WTC11 (cell line): ENCODE data around the gene HSDL2. TPM values are rescaled to one million over a fixed set of nuclear protein-coding genes. Genes with fewer than 3 reads are reported as not detected.

Experiments used
- ATAC-seq: fragments of 200-7000 bp; cut with Tn5 transposase; 2 replicates; pipeline ENCODE4 v1.10.0; 2021; ENCODE audit warnings: mild to moderate bottlenecking, moderate library complexity
- CTCF ChIA-PET: fragments of 300-600 bp; sonication (Branson Sonifier 250); formaldehyde crosslinking; loops from one replicate; lab custom pipeline; 2021; ENCODE audit warnings: antibody characterized with exemption; lab: Charles Lee
- POLR2A ChIA-PET: fragments of 350-600 bp; sonication (Branson Sonifier 250); formaldehyde crosslinking; loops from one replicate; lab custom pipeline; 2021; ENCODE audit warnings: antibody characterized with exemption; lab: Charles Lee
- DNase-seq: peaks from one replicate; pipeline ENCODE4 v3.0.0; 2021; ENCODE audit warnings: low spot score
- H3K27ac Mint-ChIP-seq: 2 replicates; pipeline ENCODE4 v1.8.0; 2021; ENCODE audit warnings: mixed read lengths
- H3K27me3 Mint-ChIP-seq: 2 replicates; pipeline ENCODE4 v1.8.0; 2021; ENCODE audit warnings: low read depth, mild to moderate bottlenecking, moderate library complexity, mixed read lengths
- H3K36me3 Mint-ChIP-seq: 2 replicates; pipeline ENCODE4 v1.8.0; 2021; ENCODE audit warnings: mixed read lengths
- H3K4me1 Mint-ChIP-seq: 2 replicates; pipeline ENCODE4 v1.8.0; 2022; ENCODE audit warnings: mixed read lengths
- H3K4me3 Mint-ChIP-seq: 2 replicates; pipeline ENCODE4 v1.8.0; 2021; ENCODE audit warnings: mild to moderate bottlenecking, moderate library complexity, mixed read lengths
- H3K9me3 Mint-ChIP-seq: 2 replicates; pipeline ENCODE4 v1.8.0; 2021; ENCODE audit warnings: mixed read lengths
- AFF4 ChIP-seq: sonication (generic); formaldehyde crosslinking; IDR thresholded peaks from 2 replicates; pipeline ENCODE4 v1.8.1; 2023; ENCODE audit warnings: mild to moderate bottlenecking, missing genetic modification reagents, borderline replicate concordance
- CTCF ChIP-seq: fragments of 200-600 bp; IDR thresholded peaks from 2 replicates; pipeline ENCODE4 v1.8.0; 2022; ENCODE audit warnings: antibody characterized with exemption
- ERG ChIP-seq: fragments of 250-450 bp; sonication (Bioruptor Pico); IDR thresholded peaks from 2 replicates; pipeline ENCODE4 v1.8.0; 2021; ENCODE audit warnings: mild to moderate bottlenecking
- GABPB1 ChIP-seq: sonication (generic); formaldehyde crosslinking; IDR thresholded peaks from 2 replicates; pipeline ENCODE4 v1.8.1; 2023; ENCODE audit warnings: mild to moderate bottlenecking, missing genetic modification reagents
- IRF2 ChIP-seq: sonication (generic); formaldehyde crosslinking; IDR thresholded peaks from 2 replicates; pipeline ENCODE4 v1.8.0; 2022; ENCODE audit warnings: low read depth, missing genetic modification reagents, borderline replicate concordance
- MYBL2 ChIP-seq: sonication (generic); formaldehyde crosslinking; IDR thresholded peaks from 2 replicates; pipeline ENCODE4 v1.8.1; 2023; ENCODE audit warnings: mild to moderate bottlenecking, moderate library complexity, missing genetic modification reagents
- PRRX2 ChIP-seq: fragments of 250-450 bp; sonication (Bioruptor Pico); IDR thresholded peaks from 2 replicates; pipeline ENCODE4 v1.8.0; 2021; ENCODE audit warnings: mild to moderate bottlenecking
- RELA ChIP-seq: sonication (generic); formaldehyde crosslinking; IDR thresholded peaks from 2 replicates; pipeline ENCODE4 v1.8.1; 2022; ENCODE audit warnings: missing genetic modification reagents, mild to moderate bottlenecking, borderline replicate concordance
- SMAD4 ChIP-seq: sonication (generic); formaldehyde crosslinking; IDR thresholded peaks from 2 replicates; pipeline ENCODE4 v1.8.0; 2022; ENCODE audit warnings: mild to moderate bottlenecking, missing genetic modification reagents
- TCF7 ChIP-seq: sonication (generic); formaldehyde crosslinking; IDR thresholded peaks from 2 replicates; pipeline ENCODE4 v1.8.0; 2022; ENCODE audit warnings: mild to moderate bottlenecking, low read depth, missing genetic modification reagents, moderate library complexity
- ZNF396 ChIP-seq: fragments of 250-450 bp; sonication (Bioruptor Pico); IDR thresholded peaks from 2 replicates; pipeline ENCODE4 v1.8.0; 2021; ENCODE audit warnings: mild to moderate bottlenecking, moderate library complexity, borderline replicate concordance
- ZNF416 ChIP-seq: fragments of 250-450 bp; sonication (Bioruptor Pico); IDR thresholded peaks from 2 replicates; pipeline ENCODE4 v1.9.0; 2021; ENCODE audit warnings: mild to moderate bottlenecking, inconsistent platforms
- total RNA-seq: library from RNA; stranded (reverse); gene quantifications from 3 replicates; pipeline ENCODE4 v1.2.3, GENCODE V29; 2021
- TF ChIP-seq, protein P1 (sequence below): sonication (generic); formaldehyde crosslinking; IDR thresholded peaks from 2 replicates; pipeline ENCODE4 v1.8.1; 2023; ENCODE audit warnings: mild to moderate bottlenecking, missing genetic modification reagents
- TF ChIP-seq, protein P2 (sequence below): fragments of 250-450 bp; sonication (Bioruptor Pico); IDR thresholded peaks from 2 replicates; pipeline ENCODE4 v1.9.0; 2021; ENCODE audit warnings: mild to moderate bottlenecking
- TF ChIP-seq, protein P3 (sequence below): sonication (generic); formaldehyde crosslinking; IDR thresholded peaks from 2 replicates; pipeline ENCODE4 v1.8.1; 2022; ENCODE audit warnings: low read depth, missing genetic modification reagents, borderline replicate concordance
- TF ChIP-seq, protein P4 (sequence below): sonication (generic); formaldehyde crosslinking; IDR thresholded peaks from 2 replicates; pipeline ENCODE4 v1.8.0; 2023; ENCODE audit warnings: mild to moderate bottlenecking, missing genetic modification reagents
- TF ChIP-seq, protein P5 (sequence below): sonication (generic); formaldehyde crosslinking; IDR thresholded peaks from 2 replicates; pipeline ENCODE4 v1.8.1; 2023; ENCODE audit warnings: mild to moderate bottlenecking, moderate library complexity, missing genetic modification reagents

Gene HSDL2
- total RNA-seq, 1 experiment from 2014 or later = 13.8 TPM

DNA sequence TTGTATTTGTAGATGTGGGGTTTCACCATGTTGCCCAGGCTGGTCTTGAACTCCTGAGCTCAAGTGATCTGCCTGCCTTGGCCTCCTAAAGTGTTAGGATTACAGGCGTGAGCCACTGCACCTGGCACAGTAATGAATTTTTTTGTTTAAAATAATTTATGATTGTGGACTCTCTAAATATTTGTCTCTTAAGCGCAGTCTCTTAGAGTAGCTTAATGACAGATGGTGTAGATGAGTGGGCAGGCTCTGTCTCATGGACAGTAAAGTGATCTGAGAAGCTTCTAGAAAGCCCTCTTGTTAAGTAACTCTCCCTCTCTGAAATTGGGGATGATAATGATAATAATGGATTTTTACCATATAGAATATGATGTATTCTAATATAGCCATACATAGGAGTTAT is 59.3 kb downstream of the HSDL2 start (continued):
- TF ChIP-seq, protein P1, sequence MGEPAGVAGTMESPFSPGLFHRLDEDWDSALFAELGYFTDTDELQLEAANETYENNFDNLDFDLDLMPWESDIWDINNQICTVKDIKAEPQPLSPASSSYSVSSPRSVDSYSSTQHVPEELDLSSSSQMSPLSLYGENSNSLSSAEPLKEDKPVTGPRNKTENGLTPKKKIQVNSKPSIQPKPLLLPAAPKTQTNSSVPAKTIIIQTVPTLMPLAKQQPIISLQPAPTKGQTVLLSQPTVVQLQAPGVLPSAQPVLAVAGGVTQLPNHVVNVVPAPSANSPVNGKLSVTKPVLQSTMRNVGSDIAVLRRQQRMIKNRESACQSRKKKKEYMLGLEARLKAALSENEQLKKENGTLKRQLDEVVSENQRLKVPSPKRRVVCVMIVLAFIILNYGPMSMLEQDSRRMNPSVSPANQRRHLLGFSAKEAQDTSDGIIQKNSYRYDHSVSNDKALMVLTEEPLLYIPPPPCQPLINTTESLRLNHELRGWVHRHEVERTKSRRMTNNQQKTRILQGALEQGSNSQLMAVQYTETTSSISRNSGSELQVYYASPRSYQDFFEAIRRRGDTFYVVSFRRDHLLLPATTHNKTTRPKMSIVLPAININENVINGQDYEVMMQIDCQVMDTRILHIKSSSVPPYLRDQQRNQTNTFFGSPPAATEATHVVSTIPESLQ (CRISPR knock-in tag) = no peak
- TF ChIP-seq IRF2 (CRISPR knock-in tag) (no peak), RELA (CRISPR knock-in tag) (no peak), ZNF396 (CRISPR knock-in tag) (no peak), GABPB1 (CRISPR knock-in tag) (no peak), ERG (CRISPR knock-in tag) (no peak), CTCF (no peak), SMAD4 (CRISPR knock-in tag) (no peak), TCF7 (CRISPR knock-in tag) (no peak), PRRX2 (CRISPR knock-in tag) (no peak)
- TF ChIP-seq, protein P2, sequence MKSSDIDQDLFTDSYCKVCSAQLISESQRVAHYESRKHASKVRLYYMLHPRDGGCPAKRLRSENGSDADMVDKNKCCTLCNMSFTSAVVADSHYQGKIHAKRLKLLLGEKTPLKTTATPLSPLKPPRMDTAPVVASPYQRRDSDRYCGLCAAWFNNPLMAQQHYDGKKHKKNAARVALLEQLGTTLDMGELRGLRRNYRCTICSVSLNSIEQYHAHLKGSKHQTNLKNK (CRISPR knock-in tag) = no peak
- TF ChIP-seq, protein P3, sequence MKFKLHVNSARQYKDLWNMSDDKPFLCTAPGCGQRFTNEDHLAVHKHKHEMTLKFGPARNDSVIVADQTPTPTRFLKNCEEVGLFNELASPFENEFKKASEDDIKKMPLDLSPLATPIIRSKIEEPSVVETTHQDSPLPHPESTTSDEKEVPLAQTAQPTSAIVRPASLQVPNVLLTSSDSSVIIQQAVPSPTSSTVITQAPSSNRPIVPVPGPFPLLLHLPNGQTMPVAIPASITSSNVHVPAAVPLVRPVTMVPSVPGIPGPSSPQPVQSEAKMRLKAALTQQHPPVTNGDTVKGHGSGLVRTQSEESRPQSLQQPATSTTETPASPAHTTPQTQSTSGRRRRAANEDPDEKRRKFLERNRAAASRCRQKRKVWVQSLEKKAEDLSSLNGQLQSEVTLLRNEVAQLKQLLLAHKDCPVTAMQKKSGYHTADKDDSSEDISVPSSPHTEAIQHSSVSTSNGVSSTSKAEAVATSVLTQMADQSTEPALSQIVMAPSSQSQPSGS (CRISPR knock-in tag) = no peak
- TF ChIP-seq, protein P4, sequence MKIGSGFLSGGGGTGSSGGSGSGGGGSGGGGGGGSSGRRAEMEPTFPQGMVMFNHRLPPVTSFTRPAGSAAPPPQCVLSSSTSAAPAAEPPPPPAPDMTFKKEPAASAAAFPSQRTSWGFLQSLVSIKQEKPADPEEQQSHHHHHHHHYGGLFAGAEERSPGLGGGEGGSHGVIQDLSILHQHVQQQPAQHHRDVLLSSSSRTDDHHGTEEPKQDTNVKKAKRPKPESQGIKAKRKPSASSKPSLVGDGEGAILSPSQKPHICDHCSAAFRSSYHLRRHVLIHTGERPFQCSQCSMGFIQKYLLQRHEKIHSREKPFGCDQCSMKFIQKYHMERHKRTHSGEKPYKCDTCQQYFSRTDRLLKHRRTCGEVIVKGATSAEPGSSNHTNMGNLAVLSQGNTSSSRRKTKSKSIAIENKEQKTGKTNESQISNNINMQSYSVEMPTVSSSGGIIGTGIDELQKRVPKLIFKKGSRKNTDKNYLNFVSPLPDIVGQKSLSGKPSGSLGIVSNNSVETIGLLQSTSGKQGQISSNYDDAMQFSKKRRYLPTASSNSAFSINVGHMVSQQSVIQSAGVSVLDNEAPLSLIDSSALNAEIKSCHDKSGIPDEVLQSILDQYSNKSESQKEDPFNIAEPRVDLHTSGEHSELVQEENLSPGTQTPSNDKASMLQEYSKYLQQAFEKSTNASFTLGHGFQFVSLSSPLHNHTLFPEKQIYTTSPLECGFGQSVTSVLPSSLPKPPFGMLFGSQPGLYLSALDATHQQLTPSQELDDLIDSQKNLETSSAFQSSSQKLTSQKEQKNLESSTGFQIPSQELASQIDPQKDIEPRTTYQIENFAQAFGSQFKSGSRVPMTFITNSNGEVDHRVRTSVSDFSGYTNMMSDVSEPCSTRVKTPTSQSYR (CRISPR knock-in tag) = no peak
- TF ChIP-seq, protein P5, sequence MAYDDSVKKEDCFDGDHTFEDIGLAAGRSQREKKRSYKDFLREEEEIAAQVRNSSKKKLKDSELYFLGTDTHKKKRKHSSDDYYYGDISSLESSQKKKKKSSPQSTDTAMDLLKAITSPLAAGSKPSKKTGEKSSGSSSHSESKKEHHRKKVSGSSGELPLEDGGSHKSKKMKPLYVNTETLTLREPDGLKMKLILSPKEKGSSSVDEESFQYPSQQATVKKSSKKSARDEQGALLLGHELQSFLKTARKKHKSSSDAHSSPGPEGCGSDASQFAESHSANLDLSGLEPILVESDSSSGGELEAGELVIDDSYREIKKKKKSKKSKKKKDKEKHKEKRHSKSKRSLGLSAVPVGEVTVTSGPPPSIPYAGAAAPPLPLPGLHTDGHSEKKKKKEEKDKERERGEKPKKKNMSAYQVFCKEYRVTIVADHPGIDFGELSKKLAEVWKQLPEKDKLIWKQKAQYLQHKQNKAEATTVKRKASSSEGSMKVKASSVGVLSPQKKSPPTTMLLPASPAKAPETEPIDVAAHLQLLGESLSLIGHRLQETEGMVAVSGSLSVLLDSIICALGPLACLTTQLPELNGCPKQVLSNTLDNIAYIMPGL (CRISPR knock-in tag) = no peak
- TF ChIP-seq, all 79 proteins: peak for 0

DNA sequence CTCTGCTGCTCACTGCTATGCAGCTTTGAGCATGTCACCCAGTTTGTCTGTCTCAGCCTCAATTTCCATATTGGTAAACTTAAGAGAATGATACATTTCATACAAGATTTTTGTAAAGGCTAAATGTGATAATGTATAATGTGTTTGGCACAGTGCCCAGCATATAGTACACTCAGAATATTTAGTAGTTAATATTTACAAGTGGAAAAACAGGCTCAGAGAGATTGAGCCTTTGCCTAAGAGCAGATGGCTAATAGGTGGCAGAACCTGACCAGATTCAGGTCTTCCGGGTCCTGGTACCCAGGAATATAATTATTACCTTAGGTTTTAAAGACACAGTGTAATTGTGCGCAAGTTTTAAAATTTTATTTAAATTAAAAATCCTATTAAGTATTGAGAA is 59.9 kb downstream of the HSDL2 start:
- no peaks in the 10 kb centered on the region for H3K9me3 Mint-ChIP-seq
- H3K27ac Mint-ChIP-seq = no peak overlapping the region
- ATAC-seq = no peak
- ChIA-PET POLR2A (no interaction called here), CTCF (interaction anchor here (0.6 kb wide), 1 partner anchor 104 kb away, joined by 3 read pairs; no protein-coding TSS in a partner anchor)
- H3K36me3 Mint-ChIP-seq = no peaks in the 10 kb centered on the region
- H3K27me3 Mint-ChIP-seq = no peaks in the 10 kb centered on the region
- H3K4me1 Mint-ChIP-seq = no peaks in the 10 kb centered on the region
- H3K4me3 Mint-ChIP-seq = no peak overlapping the region
- DNase-seq = no peak
- TF ChIP-seq MYBL2 (CRISPR knock-in tag) (no peak), ZNF396 (CRISPR knock-in tag) (no peak), AFF4 (CRISPR knock-in tag) (no peak), ZNF416 (CRISPR knock-in tag) (no peak)
- TF ChIP-seq, protein P1 (CRISPR knock-in tag) = no peak
